ENCODE data around the gene PDS5B. TPM values are rescaled to one million over a fixed set of nuclear protein-coding genes. Genes with fewer than 3 reads are reported as not detected.

PDS5B gene
- total RNA-seq, 1 donor from 2014 or later, result 49.4 TPM

DNA sequence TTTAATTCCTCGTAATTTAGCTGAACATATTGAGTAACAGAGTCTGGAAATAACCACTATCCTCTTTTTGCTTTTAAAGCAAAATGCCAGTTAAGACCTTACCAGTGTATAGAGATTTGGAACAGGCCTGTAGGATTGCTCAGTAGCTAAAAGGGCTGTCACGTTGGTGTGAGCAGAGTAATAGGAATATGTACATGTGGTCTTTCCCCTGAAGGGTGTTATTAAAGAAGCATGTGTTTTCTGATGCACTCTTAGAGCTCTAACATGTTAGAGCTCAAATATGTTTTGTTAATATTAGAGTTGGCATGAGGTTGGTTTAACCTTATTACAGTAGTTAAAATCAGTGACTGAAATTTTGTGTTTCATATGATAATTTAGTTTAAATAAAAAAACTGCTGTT lies 172.9 kb downstream of the PDS5B start:
- no peaks in the 10 kb centered on the region for H3K4me1 ChIP-seq
- no peak overlapping the region for H3K27ac ChIP-seq
- TF ChIP-seq POLR2A (IDR thresholded peaks at IDR 0.05) (no peak), POLR2AphosphoS5 (IDR thresholded peaks at IDR 0.05; ENCODE audit: insufficient read depth in 1 of 2, low read depth in 1 of 2) (no peak), CTCF (IDR thresholded peaks at IDR 0.05) (no peak)
- H3K27me3 ChIP-seq, result no peaks in the 10 kb centered on the region
- H3K9me3 ChIP-seq, result no peaks in the 10 kb centered on the region
- intact Hi-C loops (cut with DNase I), result no loop called here
- H3K4me3 ChIP-seq, result no peak overlapping the region
- DNase-seq (ENCODE audit: extremely low spot score in 2 of 2), result no peak
- H3K36me3 ChIP-seq, result peaks cover 0 to 25% of the 10 kb centered on the region in 2 donors

- TF ChIP-seq POLR2A (IDR thresholded peaks at IDR 0.05) (no peak), POLR2AphosphoS5 (IDR thresholded peaks at IDR 0.05; ENCODE audit: insufficient read depth in 1 of 2, low read depth in 1 of 2) (no peak), CTCF (IDR thresholded peaks at IDR 0.05) (no peak)
- H3K27ac ChIP-seq, result no peak overlapping the region
- no peaks in the 10 kb centered on the region for H3K4me1 ChIP-seq
- no peaks in the 10 kb centered on the region for H3K9me3 ChIP-seq
- H3K4me3 ChIP-seq, result no peak overlapping the region
- no peaks in the 10 kb centered on the region for H3K27me3 ChIP-seq
- intact Hi-C loops (cut with DNase I), result no loop called here
- no peak for DNase-seq (ENCODE audit: extremely low spot score in 2 of 2)
- peaks cover 0 to 23% of the 10 kb centered on the region in 2 donors for H3K36me3 ChIP-seq
Observed at GRCh38 chr13:32761472-32761871, 175.2 kb downstream of the PDS5B start.

DNA sequence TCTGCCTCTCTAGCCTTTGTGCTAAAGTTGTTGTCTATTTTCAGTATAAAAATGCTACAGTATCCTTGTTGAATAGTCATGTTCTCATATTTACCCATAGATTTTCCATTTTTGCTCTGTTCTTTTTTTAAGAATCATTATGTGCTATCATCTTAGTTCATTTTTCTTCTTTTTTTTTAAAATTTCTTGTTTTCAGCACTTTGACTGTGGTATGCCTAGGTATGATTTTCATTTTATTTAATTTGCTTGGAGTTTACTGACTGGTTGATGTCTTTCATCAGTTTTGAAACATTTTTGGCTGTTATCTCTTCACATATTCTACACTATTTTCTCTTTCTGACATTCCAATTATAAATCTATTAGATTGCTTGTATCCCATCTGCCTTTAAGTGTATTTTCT lies 192.9 kb downstream of the PDS5B start:
- H3K27ac ChIP-seq, result no peak overlapping the region
- intact Hi-C loops (cut with DNase I), result no loop called here
- TF ChIP-seq POLR2A (IDR thresholded peaks at IDR 0.05), result no peak
- no peaks in the 10 kb centered on the region for H3K9me3 ChIP-seq
- no peak for DNase-seq (ENCODE audit: extremely low spot score in 2 of 2)
- no peaks in the 10 kb centered on the region for H3K4me1 ChIP-seq
- no peak overlapping the region for H3K4me3 ChIP-seq
- peaks cover 0 to 7% of the 10 kb centered on the region in 2 donors for H3K36me3 ChIP-seq
- H3K27me3 ChIP-seq, result no peaks in the 10 kb centered on the region

DNA sequence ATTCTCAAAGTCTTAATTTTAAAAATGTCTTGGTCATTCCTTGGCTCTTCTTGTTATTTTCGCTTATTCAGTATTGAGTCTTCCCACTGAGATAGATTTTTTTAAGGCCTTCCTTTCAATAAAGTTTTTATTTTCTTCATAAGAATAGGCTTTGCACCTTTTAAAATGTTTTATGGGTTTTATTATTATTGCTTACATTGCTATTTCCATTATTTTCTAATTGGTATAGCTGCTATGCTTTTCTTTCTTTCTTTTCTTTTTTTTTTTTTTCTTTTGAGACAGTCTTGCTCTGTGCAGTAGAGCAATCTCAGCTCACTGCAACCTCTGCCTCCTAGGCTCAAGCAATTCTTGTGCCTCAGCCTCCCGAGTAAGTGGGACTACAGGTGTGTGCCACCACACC lies 195.7 kb downstream of the PDS5B start:
- TF ChIP-seq POLR2AphosphoS5 (IDR thresholded peaks at IDR 0.05; ENCODE audit: insufficient read depth in 1 of 2, low read depth in 1 of 2), result no peak
- Histone ChIP-seq H3K9me3 (no peaks in the 10 kb centered on the region), H3K4me1 (no peaks in the 10 kb centered on the region), H3K27me3 (no peaks in the 10 kb centered on the region), H3K27ac (no peak overlapping the region), H3K36me3 (peaks cover 0 to 7% of the 10 kb centered on the region in 2 donors), H3K4me3 (no peak overlapping the region)
- no peak for DNase-seq (ENCODE audit: extremely low spot score in 2 of 2)
- intact Hi-C loops (cut with DNase I), result no loop called here

DNA sequence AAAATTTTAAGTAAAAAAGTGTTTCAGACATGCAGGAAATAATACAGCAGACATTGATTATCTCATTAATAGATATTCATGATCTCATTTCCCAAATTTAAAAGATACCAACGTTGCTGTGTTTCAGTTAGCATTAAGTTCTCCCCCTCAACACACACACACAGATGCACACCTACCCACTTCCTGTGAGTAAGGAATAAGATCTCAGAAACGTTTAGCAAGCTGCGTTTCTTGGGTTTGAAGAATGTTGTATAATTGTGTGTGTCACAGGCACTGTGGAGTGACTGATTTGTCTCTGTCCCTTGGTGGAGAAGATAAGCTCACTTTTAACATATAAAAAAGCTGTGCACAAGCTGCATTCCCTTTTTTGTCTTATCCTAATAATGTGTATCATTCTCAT lies 196.8 kb downstream of the PDS5B start:
- intact Hi-C loops (cut with DNase I), result no loop called here
- H3K27me3 ChIP-seq, result no peaks in the 10 kb centered on the region
- TF ChIP-seq POLR2A (IDR thresholded peaks at IDR 0.05), result no peak
- no peak for TF ChIP-seq POLR2AphosphoS5 (IDR thresholded peaks at IDR 0.05; ENCODE audit: insufficient read depth in 1 of 2, low read depth in 1 of 2)
- no peak for TF ChIP-seq CTCF (IDR thresholded peaks at IDR 0.05)
- H3K36me3 ChIP-seq, result peaks cover 0 to 7% of the 10 kb centered on the region in 2 donors
- H3K27ac ChIP-seq, result no peak overlapping the region
- H3K4me1 ChIP-seq, result no peaks in the 10 kb centered on the region
- H3K4me3 ChIP-seq, result no peak overlapping the region
- no peaks in the 10 kb centered on the region for H3K9me3 ChIP-seq
- no peak for DNase-seq (ENCODE audit: extremely low spot score in 2 of 2)

DNA sequence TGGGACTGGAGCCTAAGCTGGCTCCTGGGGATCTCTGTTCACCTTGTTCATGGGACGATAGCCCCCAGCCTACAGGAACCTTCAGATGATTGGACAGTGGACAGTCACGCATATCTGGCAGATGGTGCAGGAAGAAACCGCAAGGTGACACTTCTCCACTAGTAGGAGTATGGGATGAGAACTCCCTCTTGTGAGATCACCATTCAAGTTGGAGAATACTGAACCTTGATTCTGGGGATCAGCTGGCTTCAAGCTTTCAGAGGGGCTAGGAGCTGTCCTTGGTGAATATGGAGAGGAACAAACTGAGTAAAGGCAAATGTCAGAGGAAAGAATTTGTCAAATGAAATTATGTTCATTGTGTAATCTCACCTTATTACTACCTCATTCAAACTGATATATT lies 204.5 kb downstream of the PDS5B start:
- Histone ChIP-seq H3K27ac (no peak overlapping the region), H3K4me3 (no peak overlapping the region), H3K36me3 (no peaks in the 10 kb centered on the region), H3K4me1 (no peaks in the 10 kb centered on the region), H3K27me3 (no peaks in the 10 kb centered on the region), H3K9me3 (no peaks in the 10 kb centered on the region)
- TF ChIP-seq POLR2AphosphoS5 (IDR thresholded peaks at IDR 0.05; ENCODE audit: insufficient read depth in 1 of 2, low read depth in 1 of 2) (no peak), CTCF (IDR thresholded peaks at IDR 0.05) (no peak), POLR2A (IDR thresholded peaks at IDR 0.05) (no peak)
- DNase-seq (ENCODE audit: extremely low spot score in 2 of 2), result no peak
- intact Hi-C loops (cut with DNase I), result no loop called here
